Activated CD8-positive, alpha-beta T cell treated with anti-CD3 and anti-CD28 coated beads for 36 hours (primary cell): ENCODE data around the gene TXNL4A. TPM values are rescaled to one million over a fixed set of nuclear protein-coding genes. Genes with fewer than 3 reads are reported as not detected.

Experiments
- ATAC-seq: fragments of 200-7000 bp; cut with Tn5 transposase; one replicate; pipeline ENCODE4 v1.10.0; 2021; ENCODE audit warnings: mild to moderate bottlenecking, moderate library complexity
- CTCF ChIA-PET: fragments of 350-600 bp; sonication (Branson Sonifier 250); formaldehyde crosslinking; loops from one replicate; lab custom pipeline; 2021; ENCODE audit warnings: antibody characterized with exemption; lab: Charles Lee
- POLR2A ChIA-PET: fragments of 350-600 bp; sonication (Branson Sonifier 250); formaldehyde crosslinking; loops from one replicate; lab custom pipeline; 2021; ENCODE audit warnings: antibody characterized with exemption; lab: Charles Lee
- DNase-seq: peaks from one replicate; pipeline ENCODE4 v3.0.0-alpha.2; 2020
- H3K27ac Mint-ChIP-seq: one replicate; pipeline ENCODE4 v1.8.0; 2021; ENCODE audit warnings: mild to moderate bottlenecking, mixed read lengths
- H3K27me3 Mint-ChIP-seq: one replicate; pipeline ENCODE4 v1.8.0; 2021; ENCODE audit warnings: mixed read lengths
- H3K36me3 Mint-ChIP-seq: one replicate; pipeline ENCODE4 v1.8.0; 2021; ENCODE audit warnings: low read depth, mixed read lengths
- H3K4me1 Mint-ChIP-seq: one replicate; pipeline ENCODE4 v1.8.0; 2021; ENCODE audit warnings: low read depth, mixed read lengths
- H3K4me3 Mint-ChIP-seq: one replicate; pipeline ENCODE4 v1.8.0; 2021; ENCODE audit warnings: mild to moderate bottlenecking, moderate library complexity, mixed read lengths
- H3K9me3 Mint-ChIP-seq: one replicate; pipeline ENCODE4 v1.8.0; 2021; ENCODE audit warnings: mixed read lengths
- CTCF ChIP-seq: fragments of 200-600 bp; IDR thresholded peaks from one replicate; pipeline ENCODE4 v1.8.0; 2022; ENCODE audit warnings: antibody characterized with exemption, mild to moderate bottlenecking
- intact Hi-C: fragments of 100-400 bp; cut with micrococcal nuclease; formaldehyde crosslinking; loops from one replicate; pipeline ENCODE4 v1.10.0; 2022
- total RNA-seq, 2 experiments: library from RNA; stranded (reverse); gene quantifications; one replicate each; pipeline ENCODE4 v1.2.3, GENCODE V29; 2021

Gene TXNL4A
- total RNA-seq, 2 experiments from 2014 or later: 172 to 189 TPM

- TF ChIP-seq CTCF: no peak
- intact Hi-C loops: loop anchor here (10.0 kb wide), 1 partner anchor 259 kb away; no protein-coding TSS in a partner anchor
- no peaks in the 10 kb centered on the region for H3K9me3 Mint-ChIP-seq
- POLR2A ChIA-PET: no interaction called here
- peaks cover 29% of the 10 kb centered on the region for H3K36me3 Mint-ChIP-seq
- no peaks in the 10 kb centered on the region for H3K27me3 Mint-ChIP-seq
- CTCF ChIA-PET: interaction anchor here (0.8 kb wide), 1 partner anchor 20 kb away, joined by 3 read pairs; no protein-coding TSS in a partner anchor
- ATAC-seq: no peak
- no peak overlapping the region for H3K27ac Mint-ChIP-seq
- DNase-seq: no peak
- no peak overlapping the region for H3K4me3 Mint-ChIP-seq
- peaks cover 38% of the 10 kb centered on the region for H3K4me1 Mint-ChIP-seq
These were observed 44.7 kb downstream of the TXNL4A start for GRCh38 chr18:79943608-79944125.

- no peaks in the 10 kb centered on the region for H3K27me3 Mint-ChIP-seq
- ATAC-seq: no peak
- ChIA-PET CTCF (interaction anchor here (0.9 kb wide), 1 partner anchor 91 kb away, joined by 3 read pairs; the partner anchor contains the start of gene RBFA), POLR2A (interaction anchor here (1.3 kb wide), 1 partner anchor 17 kb away, joined by 3 read pairs; no protein-coding TSS in a partner anchor)
- no peak for TF ChIP-seq CTCF
- H3K4me1 Mint-ChIP-seq: peaks cover 37% of the 10 kb centered on the region
- no peak overlapping the region for H3K4me3 Mint-ChIP-seq
- H3K27ac Mint-ChIP-seq: no peak overlapping the region
- no peaks in the 10 kb centered on the region for H3K9me3 Mint-ChIP-seq
- peaks cover 33% of the 10 kb centered on the region for H3K36me3 Mint-ChIP-seq
- intact Hi-C loops: loop anchor here (10.0 kb wide), 1 partner anchor 258 kb away; no protein-coding TSS in a partner anchor
- DNase-seq: no peak
These were observed 45.4 kb downstream of the TXNL4A start for GRCh38 chr18:79942786-79943607.

GRCh38 chr18:79942211-79942610, 46.2 kb downstream of the TXNL4A start:
- no peak for TF ChIP-seq CTCF
- no peak for DNase-seq
- Mint-ChIP-seq H3K27me3 (no peaks in the 10 kb centered on the region), H3K27ac (no peak overlapping the region), H3K4me1 (peaks cover 34% of the 10 kb centered on the region), H3K4me3 (no peak overlapping the region), H3K36me3 (peaks cover 41% of the 10 kb centered on the region), H3K9me3 (no peaks in the 10 kb centered on the region)
- ATAC-seq: no peak
- intact Hi-C loops: loop anchor here (10.0 kb wide), 1 partner anchor 257 kb away; no protein-coding TSS in a partner anchor
- ChIA-PET POLR2A (interaction anchor here (1.3 kb wide), 1 partner anchor 17 kb away, joined by 3 read pairs; no protein-coding TSS in a partner anchor), CTCF (interaction anchor here (0.9 kb wide), 1 partner anchor 92 kb away, joined by 3 read pairs; the partner anchor contains the start of gene RBFA)

GRCh38 chr18:79941473-79942119, 46.8 kb downstream of the TXNL4A start:
- H3K36me3 Mint-ChIP-seq: peaks cover 47% of the 10 kb centered on the region

More at GRCh38 chr18:79941473-79942119, 46.8 kb downstream of the TXNL4A start:
- intact Hi-C loops: loop anchor here (10.0 kb wide), 1 partner anchor 257 kb away; no protein-coding TSS in a partner anchor
- DNase-seq: no peak
- H3K4me3 Mint-ChIP-seq: no peak overlapping the region
- peaks cover 32% of the 10 kb centered on the region for H3K4me1 Mint-ChIP-seq
- H3K9me3 Mint-ChIP-seq: no peaks in the 10 kb centered on the region
- ChIA-PET CTCF (no interaction called here), POLR2A (interaction anchor here (1.1 to 1.3 kb wide), 2 partner anchors 16 to 46 kb away, joined by 3 read pairs; no protein-coding TSS in a partner anchor)
- no peak for ATAC-seq
- H3K27me3 Mint-ChIP-seq: no peaks in the 10 kb centered on the region
- no peak overlapping the region for H3K27ac Mint-ChIP-seq
- no peak for TF ChIP-seq CTCF
